Keratinocyte (primary cell): ENCODE data around the gene GLUL. TPM values are rescaled to one million over a fixed set of nuclear protein-coding genes. Genes with fewer than 3 reads are reported as not detected.
"Not testable (repeated sequence)": the region's sequence is repeated elsewhere in the genome, so short reads cannot be mapped to it uniquely, and the experiment has no call there.

Experiments
- DNase-seq: peaks from one replicate; pipeline ENCODE4 v3.0.0-alpha.2; 2011; ENCODE audit warnings: low read depth, missing footprints, low spot score
- FAIRE-seq: peaks from 2 replicates; lab custom pipeline; 2011; peaks lifted over from hg19 to GRCh38; lab: Jason Lieb, UNC
- H2AFZ ChIP-seq: 2 replicates; pipeline ENCODE4 v1.6.0; 2012; ENCODE audit warnings: low read length, control low read depth, inconsistent platforms; ENCODE audit not compliant: control insufficient read depth
- H3K27ac ChIP-seq: 2 replicates; pipeline ENCODE4 v1.5.1; 2011; ENCODE audit warnings: low read length; ENCODE audit not compliant: control insufficient read depth, insufficient read depth
- H3K27me3 ChIP-seq: 3 replicates; pipeline ENCODE4 v1.6.0; 2011; ENCODE audit warnings: low read length; ENCODE audit not compliant: control insufficient read depth, insufficient read depth; ENCODE audit errors: extremely low read depth
- H3K36me3 ChIP-seq, 2 experiments: 2 replicates in 1 of 2; 3 replicates in 1 of 2; pipeline ENCODE4 v1.5.1; 2011; ENCODE audit warnings: low read length in 2 of 2, mild to moderate bottlenecking in 1 of 2; ENCODE audit not compliant: control insufficient read depth in 2 of 2, insufficient read depth in 2 of 2; ENCODE audit errors: extremely low read depth in 1 of 2
- H3K4me1 ChIP-seq: 3 replicates; pipeline ENCODE4 v1.5.1; 2011; ENCODE audit warnings: low read length; ENCODE audit not compliant: control insufficient read depth, insufficient read depth; ENCODE audit errors: extremely low read depth
- H3K4me2 ChIP-seq: 3 replicates; pipeline ENCODE4 v1.6.0; 2011; ENCODE audit warnings: low read depth, low read length; ENCODE audit not compliant: control insufficient read depth, insufficient read depth; ENCODE audit errors: extremely low read depth
- H3K4me3 ChIP-seq, 3 experiments: fragments of 200-600 bp in 1 of 3; sonication (generic) in 1 of 3; 2 replicates in 2 of 3; 3 replicates in 1 of 3; pipeline ENCODE4 v1.5.1; 2011 to 2016; ENCODE audit warnings: low read length in 3 of 3, mild to moderate bottlenecking in 3 of 3, control low read depth in 2 of 3, inconsistent platforms in 1 of 3, low read depth in 1 of 3, mixed read lengths in 1 of 3, mixed run types in 1 of 3, moderate library complexity in 1 of 3; ENCODE audit not compliant: control insufficient read depth in 2 of 3, insufficient read depth in 2 of 3; ENCODE audit errors: extremely low read depth in 1 of 3
- H3K79me2 ChIP-seq: 2 replicates; pipeline ENCODE4 v1.6.0; 2012; ENCODE audit warnings: low read length; ENCODE audit not compliant: control insufficient read depth, insufficient read depth
- H3K9ac ChIP-seq: 3 replicates; pipeline ENCODE4 v1.6.0; 2011; ENCODE audit warnings: low read length; ENCODE audit not compliant: control insufficient read depth, insufficient read depth; ENCODE audit errors: extremely low read depth
- H3K9me1 ChIP-seq: 3 replicates; pipeline ENCODE4 v1.6.0; 2011; ENCODE audit warnings: low read length; ENCODE audit not compliant: control insufficient read depth, insufficient read depth; ENCODE audit errors: extremely low read depth
- H3K9me3 ChIP-seq: 2 replicates; pipeline ENCODE4 v1.5.1; 2012; ENCODE audit warnings: low read depth, low read length; ENCODE audit not compliant: control insufficient read depth
- H4K20me1 ChIP-seq: 3 replicates; pipeline ENCODE4 v1.6.0; 2011; ENCODE audit warnings: low read length; ENCODE audit not compliant: control insufficient read depth, insufficient read depth; ENCODE audit errors: extremely low read depth
- CTCF ChIP-seq, 3 experiments: IDR thresholded peaks in 1 of 3; conservative IDR thresholded peaks in 1 of 3; optimal IDR thresholded peaks in 1 of 3; 2 replicates in 2 of 3; 3 replicates in 1 of 3; pipeline versions ENCODE3 to v1.5.1; 2011; ENCODE audit warnings: low read length in 3 of 3, mild to moderate bottlenecking in 3 of 3, moderate library complexity in 2 of 3, control low read depth in 1 of 3, inconsistent platforms in 1 of 3; ENCODE audit not compliant: insufficient read depth in 2 of 3; ENCODE audit errors: extremely low read depth in 1 of 3
- EZH2 ChIP-seq: IDR thresholded peaks from one replicate; pipeline ENCODE4 v1.6.1; 2012; ENCODE audit warnings: inconsistent platforms, mild to moderate bottlenecking, low read length, moderate library complexity
- dilution Hi-C: fragments of 300-500 bp; cut with MboI; formaldehyde crosslinking; loops from one replicate; pipeline ENCODE4 v1.7.0; 2020; ENCODE audit warnings: low sequenced_read_pairs; ENCODE audit not compliant: extremely low pct_ligation_motif_present
- polyA plus RNA-seq, 5 experiments: library from polyadenylated mRNA; depleted of rRNA in 3 of 5; stranded (reverse) in 3 of 5; stranded (forward) in 1 of 5; unstranded in 1 of 5; fragments of >200 nt; gene quantifications; 1 replicate in 1 of 5; 2 replicates in 3 of 5; 3 replicates in 1 of 5; pipeline versions ENCODE4 v1.2.1 to v1.2.3, GENCODE V29; 2011 to 2012; ENCODE audit warnings: missing spikeins in 2 of 5, low read depth in 1 of 5, low replicate concordance in 1 of 5

Gene GLUL
- polyA plus RNA-seq, 1 donor (not counting 4 experiments of a cell fraction or from before 2014, with no cell fraction given), result 593 TPM

GRCh38 chr1:182380199-182380598 is 11.4 kb downstream of the GLUL start:
- dilution Hi-C loops, result no loop called here
- Histone ChIP-seq H3K36me3 (peaks cover 6 to 14% of the 10 kb centered on the region in 2 experiments), H3K9ac (no peak overlapping the region), H3K9me1 (no peaks in the 10 kb centered on the region), H3K9me3 (no peaks in the 10 kb centered on the region), H3K79me2 (no peaks in the 10 kb centered on the region), H2AFZ (no peak overlapping the region), H4K20me1 (no peaks in the 10 kb centered on the region), H3K4me3 (no peak overlapping the region), H3K4me1 (peaks cover 6% of the 10 kb centered on the region), H3K27ac (no peak overlapping the region), H3K27me3 (no peaks in the 10 kb centered on the region), H3K4me2 (no peak overlapping the region)
- TF ChIP-seq CTCF (optimal IDR thresholded peaks at IDR 0.05 in 1 of 3, IDR thresholded peaks at IDR 0.05 in 1 of 3, conservative IDR thresholded peaks at IDR 0.05 in 1 of 3; ENCODE audit: extremely low read depth in 1 of 3, insufficient read depth in 2 of 3, low read length in 3 of 3), result no peak
- no peak for TF ChIP-seq EZH2
- no peak for FAIRE-seq
- DNase-seq, result no peak

- H3K4me3 ChIP-seq, H3K9ac ChIP-seq, H2AFZ ChIP-seq, H3K27me3 ChIP-seq, H3K27ac ChIP-seq, H3K4me2 ChIP-seq, H4K20me1 ChIP-seq, H3K79me2 ChIP-seq, H3K4me1 ChIP-seq, dilution Hi-C loops, H3K9me3 ChIP-seq, DNase-seq, H3K9me1 ChIP-seq, FAIRE-seq: not testable (repeated sequence)
- peaks cover 4 to 12% of the 10 kb centered on the region in 2 experiments for H3K36me3 ChIP-seq
Measured at GRCh38 chr1:182379781-182380180, 11.8 kb downstream of the GLUL start.

GRCh38 chr1:182376936-182377574 is 14.5 kb downstream of the GLUL start:
- no peaks in the 10 kb centered on the region for H3K9me1 ChIP-seq
- H3K4me1 ChIP-seq, result peaks cover 6% of the 10 kb centered on the region
- DNase-seq (no peak), FAIRE-seq (no peak)
- no peaks in the 10 kb centered on the region for H3K79me2 ChIP-seq
- H3K4me2 ChIP-seq, result no peak overlapping the region
- no peaks in the 10 kb centered on the region for H3K36me3 ChIP-seq
- H3K27me3 ChIP-seq, result no peaks in the 10 kb centered on the region
- no peak overlapping the region for H3K9ac ChIP-seq
- no peak overlapping the region for H2AFZ ChIP-seq
- no peak overlapping the region for H3K27ac ChIP-seq
- H3K9me3 ChIP-seq, result no peaks in the 10 kb centered on the region
- H3K4me3 ChIP-seq, result no peak overlapping the region
- dilution Hi-C loops, result no loop called here
- TF ChIP-seq CTCF (optimal IDR thresholded peaks at IDR 0.05 in 1 of 3, IDR thresholded peaks at IDR 0.05 in 1 of 3, conservative IDR thresholded peaks at IDR 0.05 in 1 of 3; ENCODE audit: extremely low read depth in 1 of 3, insufficient read depth in 2 of 3, low read length in 3 of 3), result no peak
- no peak for TF ChIP-seq EZH2
- H4K20me1 ChIP-seq, result no peaks in the 10 kb centered on the region
